Epithelial cell of prostate (primary cell): Measurements from ENCODE around the gene APAF1.
A peak's percentile ranks its signal among the peaks of the same experiment; 100 is the strongest.
"Not testable (repeated sequence)": the region's sequence is repeated elsewhere in the genome, so short reads cannot be mapped to it uniquely, and the experiment has no call there.

ENCODE experiments used
- DNase-seq: peaks from one replicate; pipeline ENCODE4 v3.0.0-alpha.2; 2011; ENCODE audit warnings: low read depth, low spot score
- H3K27ac ChIP-seq: fragments of 450-650 bp; 2 replicates; pipeline ENCODE4 v1.5.1; 2017; ENCODE audit warnings: mild to moderate bottlenecking

Gene APAF1, protein sequence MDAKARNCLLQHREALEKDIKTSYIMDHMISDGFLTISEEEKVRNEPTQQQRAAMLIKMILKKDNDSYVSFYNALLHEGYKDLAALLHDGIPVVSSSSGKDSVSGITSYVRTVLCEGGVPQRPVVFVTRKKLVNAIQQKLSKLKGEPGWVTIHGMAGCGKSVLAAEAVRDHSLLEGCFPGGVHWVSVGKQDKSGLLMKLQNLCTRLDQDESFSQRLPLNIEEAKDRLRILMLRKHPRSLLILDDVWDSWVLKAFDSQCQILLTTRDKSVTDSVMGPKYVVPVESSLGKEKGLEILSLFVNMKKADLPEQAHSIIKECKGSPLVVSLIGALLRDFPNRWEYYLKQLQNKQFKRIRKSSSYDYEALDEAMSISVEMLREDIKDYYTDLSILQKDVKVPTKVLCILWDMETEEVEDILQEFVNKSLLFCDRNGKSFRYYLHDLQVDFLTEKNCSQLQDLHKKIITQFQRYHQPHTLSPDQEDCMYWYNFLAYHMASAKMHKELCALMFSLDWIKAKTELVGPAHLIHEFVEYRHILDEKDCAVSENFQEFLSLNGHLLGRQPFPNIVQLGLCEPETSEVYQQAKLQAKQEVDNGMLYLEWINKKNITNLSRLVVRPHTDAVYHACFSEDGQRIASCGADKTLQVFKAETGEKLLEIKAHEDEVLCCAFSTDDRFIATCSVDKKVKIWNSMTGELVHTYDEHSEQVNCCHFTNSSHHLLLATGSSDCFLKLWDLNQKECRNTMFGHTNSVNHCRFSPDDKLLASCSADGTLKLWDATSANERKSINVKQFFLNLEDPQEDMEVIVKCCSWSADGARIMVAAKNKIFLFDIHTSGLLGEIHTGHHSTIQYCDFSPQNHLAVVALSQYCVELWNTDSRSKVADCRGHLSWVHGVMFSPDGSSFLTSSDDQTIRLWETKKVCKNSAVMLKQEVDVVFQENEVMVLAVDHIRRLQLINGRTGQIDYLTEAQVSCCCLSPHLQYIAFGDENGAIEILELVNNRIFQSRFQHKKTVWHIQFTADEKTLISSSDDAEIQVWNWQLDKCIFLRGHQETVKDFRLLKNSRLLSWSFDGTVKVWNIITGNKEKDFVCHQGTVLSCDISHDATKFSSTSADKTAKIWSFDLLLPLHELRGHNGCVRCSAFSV (N-terminal part only)

GRCh38 chr12:98644712-98645571 lies at the start of gene APAF1, which contains the start of gene IKBIP:
APAF1 (plus strand) TSS chr12:98645290; CDS start chr12:98648360, 3,070 bp downstream.
IKBIP (minus strand) TSS chr12:98644788; CDS start chr12:98644701, 87 bp downstream.
- DNase-seq = peak; percentile 80
- H3K27ac ChIP-seq = peak within 1 kb of the TSS; percentile 76

- DNase-seq, H3K27ac ChIP-seq: not testable (repeated sequence)
These were observed 47.8 kb upstream of the APAF1 start for GRCh38 chr12:98597313-98597712.

- H3K27ac ChIP-seq = no peak overlapping the region
- no peak for DNase-seq
These were observed 43.2 kb upstream of the APAF1 start for GRCh38 chr12:98601924-98602323.

- H3K27ac ChIP-seq = no peak overlapping the region
- no peak for DNase-seq
These were observed 38.6 kb upstream of the APAF1 start for GRCh38 chr12:98606359-98606988.

GRCh38 chr12:98610596-98610995 lies 34.5 kb upstream of the APAF1 start:
- no peak overlapping the region for H3K27ac ChIP-seq
- DNase-seq = no peak

DNA sequence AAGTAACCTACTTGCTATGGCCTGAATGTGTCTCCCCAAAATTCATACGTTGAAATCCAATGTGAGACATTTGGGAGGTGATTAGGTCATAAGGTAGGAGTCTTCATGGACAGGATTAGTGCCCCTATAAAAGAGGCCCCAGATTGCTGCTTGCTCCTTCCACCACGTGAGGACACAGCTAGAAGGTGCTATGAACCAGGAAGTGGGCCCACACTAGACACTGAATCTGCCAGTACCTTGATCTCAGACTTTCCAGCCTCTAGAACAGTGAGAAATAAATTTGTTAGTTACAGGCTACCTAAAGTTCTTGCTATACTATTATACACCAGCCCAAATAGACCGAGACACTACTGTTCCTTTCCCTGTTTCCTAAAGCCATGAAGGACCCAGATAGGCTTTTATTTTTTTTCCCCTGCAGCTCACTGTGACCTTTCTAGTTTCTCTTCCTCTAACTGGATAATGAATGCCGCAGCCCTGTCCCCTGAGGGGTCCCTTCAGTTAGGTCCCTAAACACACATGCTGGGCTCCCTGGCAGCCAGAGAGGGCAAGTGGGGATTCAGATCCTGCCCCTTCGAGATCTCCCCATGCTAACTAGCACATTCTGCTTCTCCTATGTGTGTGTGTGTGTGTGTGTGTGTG lies 32.3 kb upstream of the APAF1 start:
- no peak overlapping the region for H3K27ac ChIP-seq
- no peak for DNase-seq

DNA sequence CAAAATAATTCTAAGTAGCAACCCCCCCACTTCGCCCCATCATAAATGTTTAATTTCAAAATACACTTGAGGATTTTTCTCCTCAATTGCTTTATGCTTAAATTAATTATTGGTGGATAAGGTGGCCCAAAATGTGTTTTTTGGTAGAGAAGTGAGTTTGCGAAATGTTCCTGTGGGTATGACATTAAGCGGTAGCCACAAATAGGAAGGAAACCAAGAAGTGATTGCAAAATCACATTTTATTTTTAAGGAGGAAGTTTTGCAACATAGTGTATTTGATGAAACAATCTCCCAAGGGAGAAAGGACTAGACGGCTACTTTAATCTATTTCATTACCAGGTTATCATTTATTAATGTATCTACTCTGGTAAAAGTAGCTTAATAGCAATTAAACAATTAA lies 26.1 kb upstream of the APAF1 start:
- no peak for DNase-seq
- H3K27ac ChIP-seq = no peak overlapping the region

DNA sequence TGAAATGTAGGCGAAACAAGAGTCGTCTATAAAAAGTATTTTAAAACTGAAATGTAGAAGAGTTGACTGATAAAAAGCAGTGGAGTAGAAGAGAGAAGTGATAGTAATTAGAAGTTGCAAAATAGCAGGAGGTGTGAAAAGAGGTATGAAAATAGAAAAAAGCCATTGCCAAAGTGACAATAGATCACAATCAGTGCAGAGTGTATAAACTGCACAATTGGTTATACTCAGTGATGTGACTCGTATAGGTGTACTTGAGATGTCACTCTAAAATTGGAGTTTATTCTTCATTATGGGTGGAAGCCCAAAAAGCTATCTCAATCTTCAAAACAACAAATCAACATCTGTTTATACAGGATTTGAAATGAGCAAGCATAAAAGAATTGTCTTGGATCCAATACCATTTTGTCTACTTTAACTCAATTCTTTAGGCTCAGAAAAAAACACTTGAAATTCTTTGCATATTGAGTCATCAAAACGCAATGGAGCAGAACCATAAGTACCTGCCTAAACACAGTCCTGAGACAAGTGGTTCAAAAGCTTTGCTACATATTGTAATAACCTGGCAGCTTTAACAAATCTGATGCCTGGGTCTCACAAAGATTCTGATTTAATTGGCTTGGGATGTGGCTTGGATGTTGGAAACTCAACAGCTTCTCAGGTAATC lies 9.3 kb upstream of the APAF1 start:
- peak; percentile 43 for DNase-seq
- H3K27ac ChIP-seq = peak overlapping the region; percentile 56

GRCh38 chr12:98637068-98637467 lies 8.0 kb upstream of the APAF1 start:
- peak overlapping the region; percentile 56 for H3K27ac ChIP-seq
- no peak for DNase-seq

- no peak overlapping the region for H3K27ac ChIP-seq
- no peak for DNase-seq
These were observed 7.1 kb upstream of the APAF1 start for GRCh38 chr12:98638009-98638408.

GRCh38 chr12:98639491-98639890 lies 5.6 kb upstream of the APAF1 start:
- DNase-seq = no peak
- no peak overlapping the region for H3K27ac ChIP-seq

- H3K27ac ChIP-seq, DNase-seq: not testable (repeated sequence)
These were observed 2.3 kb upstream of the APAF1 start for GRCh38 chr12:98642801-98643200.

- H3K27ac ChIP-seq = peak overlapping the region; percentile 76
- DNase-seq = no peak
These were observed 718 bp upstream of the APAF1 start for GRCh38 chr12:98644433-98644711.

- H3K27ac ChIP-seq = peak overlapping the region; percentile 76
- no peak for DNase-seq
These were observed 530 bp downstream of the APAF1 start for GRCh38 chr12:98645572-98646067.

- no peak for DNase-seq
- H3K27ac ChIP-seq = peak overlapping the region; percentile 76
These were observed 1.4 kb downstream of the APAF1 start for GRCh38 chr12:98646294-98647090.

- DNase-seq = no peak
- no peak overlapping the region for H3K27ac ChIP-seq
These were observed 6.2 kb downstream of the APAF1 start for GRCh38 chr12:98651328-98651727.

DNA sequence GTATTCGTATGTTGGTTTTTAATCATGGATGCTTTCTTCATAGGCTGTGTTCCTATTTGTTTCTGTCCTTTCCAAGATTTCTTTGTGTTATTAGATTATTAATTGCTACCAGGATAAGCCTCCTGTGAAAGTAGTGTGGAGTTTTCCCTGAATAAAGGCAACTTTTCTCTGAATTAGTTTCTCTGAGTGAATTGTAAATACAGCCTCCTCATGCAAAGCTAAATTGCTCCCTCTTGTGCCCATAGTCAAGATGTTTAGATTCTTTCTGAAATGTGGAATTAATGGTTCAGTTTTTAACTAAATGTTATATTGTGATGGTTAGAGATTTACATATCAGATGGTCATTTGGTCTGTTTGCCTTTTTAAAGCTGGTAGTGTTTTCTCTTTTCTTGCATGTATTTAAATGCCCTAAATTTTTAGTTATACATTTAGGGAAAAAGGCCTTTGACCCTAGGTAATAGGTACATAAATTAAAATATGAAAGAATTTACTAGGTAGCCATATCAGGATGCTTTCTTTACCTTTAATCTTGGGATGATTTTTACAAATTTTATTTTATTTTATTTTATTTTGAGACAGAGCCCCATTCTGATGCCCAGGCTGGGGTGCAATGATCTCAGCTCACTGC lies 8.9 kb downstream of the APAF1 start:
- DNase-seq = no peak
- no peak overlapping the region for H3K27ac ChIP-seq
